OCI-LY3 (cell line): ENCODE data around the gene UBAP1.

Experiments
- H2AFZ ChIP-seq: fragments of 200-600, 300-600 bp; shearing (Covaris generic); 2 replicates; pipeline ENCODE4 v1.6.0; 2014; ENCODE audit warnings: antibody characterized with exemption, low read depth, low read length
- H3K27ac ChIP-seq: fragments of 200-600, 300-600 bp; sonication (generic); 2 replicates; pipeline ENCODE4 v1.5.1; 2014; ENCODE audit warnings: mild to moderate bottlenecking, low read length, moderate library complexity, mixed read lengths
- H3K27me3 ChIP-seq: fragments of 200-600, 300-600 bp; sonication (generic); 2 replicates; pipeline ENCODE4 v1.6.1; 2014; ENCODE audit warnings: low read depth, low read length, mixed read lengths
- H3K36me3 ChIP-seq: fragments of 200-600, 300-600 bp; sonication (generic); replicated peaks from 2 replicates; pipeline ENCODE3; 2014; ENCODE audit warnings: low read depth, low read length, mixed read lengths
- H3K4me1 ChIP-seq: fragments of 300-600, 200-600 bp; sonication (generic); 2 replicates; pipeline ENCODE4 v1.6.1; 2014; ENCODE audit warnings: low read length, mixed read lengths
- H3K4me2 ChIP-seq: fragments of 200-600, 300-600 bp; sonication (generic); 2 replicates; pipeline ENCODE4 v1.6.1; 2014; ENCODE audit warnings: low read length, mixed read lengths
- H3K4me3 ChIP-seq: fragments of 300-600, 200-600 bp; sonication (generic); 2 replicates; pipeline ENCODE4 v1.5.1; 2014; ENCODE audit warnings: antibody characterized with exemption, mild to moderate bottlenecking, low read length, moderate library complexity
- H3K79me2 ChIP-seq: fragments of 300-600, 200-600 bp; shearing (Covaris generic); 2 replicates; pipeline ENCODE4 v1.6.1; 2014; ENCODE audit warnings: mild to moderate bottlenecking, low read length, mixed read lengths
- H3K9ac ChIP-seq: fragments of 300-600, 200-600 bp; shearing (Covaris generic); 2 replicates; pipeline ENCODE4 v1.6.0; 2014; ENCODE audit warnings: mild to moderate bottlenecking, low read length, moderate library complexity
- H3K9me3 ChIP-seq: fragments of 200-600, 300-600 bp; shearing (Covaris generic); 2 replicates; pipeline ENCODE4 v1.6.1; 2014; ENCODE audit warnings: low read length, mixed read lengths; ENCODE audit not compliant: insufficient read depth
- H4K20me1 ChIP-seq: fragments of 200-600, 300-600 bp; sonication (generic); 2 replicates; pipeline ENCODE4 v1.6.1; 2016; ENCODE audit warnings: low read length, mixed read lengths; ENCODE audit not compliant: insufficient read depth
- CTCF ChIP-seq: fragments of 200-600, 300-600 bp; sonication (generic); IDR thresholded peaks from 2 replicates; pipeline ENCODE4 v1.5.1; 2014; ENCODE audit warnings: antibody characterized with exemption, low read length, low read depth
- EZH2phosphoT487 ChIP-seq: fragments of 200-600 bp; shearing (Covaris generic); IDR thresholded peaks from 2 replicates; pipeline ENCODE4 v1.6.1; 2018; ENCODE audit warnings: antibody characterized with exemption, mixed run types, low read depth

Gene UBAP1

GRCh38 chr9:34249274-34249673 is 70.4 kb downstream of the UBAP1 start:
- no peaks in the 10 kb centered on the region for H3K27me3 ChIP-seq
- H3K36me3 ChIP-seq: peaks cover 49% of the 10 kb centered on the region
- H3K79me2 ChIP-seq: peaks cover 22% of the 10 kb centered on the region
- no peak overlapping the region for H3K4me3 ChIP-seq
- H3K9ac ChIP-seq: no peak overlapping the region
- H4K20me1 ChIP-seq: peaks cover 13% of the 10 kb centered on the region
- TF ChIP-seq EZH2phosphoT487: no peak
- no peak for TF ChIP-seq CTCF
- no peaks in the 10 kb centered on the region for H3K9me3 ChIP-seq
- H3K27ac ChIP-seq: no peak overlapping the region
- no peaks in the 10 kb centered on the region for H3K4me1 ChIP-seq
- no peak overlapping the region for H2AFZ ChIP-seq
- H3K4me2 ChIP-seq: no peak overlapping the region

- H3K9ac ChIP-seq: no peak overlapping the region
- TF ChIP-seq EZH2phosphoT487 (no peak), CTCF (no peak)
- H3K4me3 ChIP-seq: no peak overlapping the region
- H2AFZ ChIP-seq: no peak overlapping the region
- peaks cover 59% of the 10 kb centered on the region for H3K36me3 ChIP-seq
- no peak overlapping the region for H3K4me2 ChIP-seq
- H4K20me1 ChIP-seq: peaks cover 13% of the 10 kb centered on the region
- H3K27me3 ChIP-seq: no peaks in the 10 kb centered on the region
- no peak overlapping the region for H3K27ac ChIP-seq
- H3K4me1 ChIP-seq: no peaks in the 10 kb centered on the region
- H3K79me2 ChIP-seq: peaks cover 22% of the 10 kb centered on the region
- H3K9me3 ChIP-seq: no peaks in the 10 kb centered on the region
Measured at GRCh38 chr9:34250721-34251120, 71.9 kb downstream of the UBAP1 start.

- H3K4me3 ChIP-seq: no peak overlapping the region
- H3K27ac ChIP-seq: no peak overlapping the region
- H3K9ac ChIP-seq: no peak overlapping the region
- TF ChIP-seq CTCF (no peak), EZH2phosphoT487 (no peak)
- H3K9me3 ChIP-seq: no peaks in the 10 kb centered on the region
- no peaks in the 10 kb centered on the region for H3K27me3 ChIP-seq
- no peak overlapping the region for H3K4me2 ChIP-seq
- H2AFZ ChIP-seq: no peak overlapping the region
- H3K79me2 ChIP-seq: peaks cover 12% of the 10 kb centered on the region
- H4K20me1 ChIP-seq: 0 out of 2 replicates have a peak, but pooled peaks cover 6% of the 10 kb centered on the region
- no peaks in the 10 kb centered on the region for H3K4me1 ChIP-seq
- H3K36me3 ChIP-seq: peaks cover 56% of the 10 kb centered on the region
Measured at GRCh38 chr9:34252016-34252415, 73.2 kb downstream of the UBAP1 start.

- Histone ChIP-seq H3K9me3 (no peaks in the 10 kb centered on the region), H3K4me1 (no peaks in the 10 kb centered on the region), H3K4me2 (no peak overlapping the region), H3K9ac (no peak overlapping the region), H3K36me3 (peaks cover 56% of the 10 kb centered on the region), H3K27me3 (no peaks in the 10 kb centered on the region), H2AFZ (no peak overlapping the region), H4K20me1 (0 out of 2 replicates have a peak, but pooled peaks cover 6% of the 10 kb centered on the region), H3K27ac (no peak overlapping the region), H3K4me3 (no peak overlapping the region), H3K79me2 (peaks cover 7% of the 10 kb centered on the region)
- TF ChIP-seq CTCF: peak; percentile 96
- no peak for TF ChIP-seq EZH2phosphoT487
Measured at GRCh38 chr9:34252670-34253459, 74.0 kb downstream of the UBAP1 start.
